H9 (cell line): ENCODE results near the gene CLEC18B. TPM values are rescaled to one million over a fixed set of nuclear protein-coding genes. Genes with fewer than 3 reads are reported as not detected.
"Not testable (repeated sequence)": the region's sequence is repeated elsewhere in the genome, so short reads cannot be mapped to it uniquely, and the experiment has no call there.

Source experiments
- DNase-seq: peaks from one replicate; pipeline ENCODE4 v3.0.0-alpha.2; 2017
- H2AFZ ChIP-seq: one replicate; pipeline ENCODE4 v1.6.1; 2013; ENCODE audit warnings: mild to moderate bottlenecking, low read length, control low read depth, moderate library complexity
- H2AK5ac ChIP-seq: 2 replicates; pipeline ENCODE4 v1.6.1; 2013; ENCODE audit warnings: low read length, control low read depth, mixed read lengths; ENCODE audit not compliant: insufficient read length
- H2BK120ac ChIP-seq: one replicate; pipeline ENCODE4 v1.6.1; 2013; ENCODE audit warnings: low read depth, mild to moderate bottlenecking, low read length, control low read depth, inconsistent platforms; ENCODE audit not compliant: poor library complexity, severe bottlenecking
- H2BK12ac ChIP-seq: 2 replicates; pipeline ENCODE4 v1.6.1; 2013; ENCODE audit warnings: low read length, control low read depth, mixed read lengths, low read depth; ENCODE audit not compliant: insufficient read length
- H2BK15ac ChIP-seq: 2 replicates; pipeline ENCODE4 v1.6.1; 2013; ENCODE audit warnings: low read depth, low read length, control low read depth
- H2BK20ac ChIP-seq: one replicate; pipeline ENCODE4 v1.6.1; 2013; ENCODE audit warnings: low read depth, mild to moderate bottlenecking, low read length, control low read depth, inconsistent platforms; ENCODE audit not compliant: poor library complexity, severe bottlenecking
- H2BK5ac ChIP-seq: 2 replicates; pipeline ENCODE4 v1.6.1; 2013; ENCODE audit warnings: low read length, control low read depth, mixed read lengths; ENCODE audit not compliant: insufficient read length
- H3K14ac ChIP-seq: 2 replicates; pipeline ENCODE4 v1.6.1; 2013; ENCODE audit warnings: low read length, control low read depth; ENCODE audit not compliant: insufficient read depth
- H3K18ac ChIP-seq: 2 replicates; pipeline ENCODE4 v1.6.1; 2013; ENCODE audit warnings: low read depth, mild to moderate bottlenecking, mixed read lengths, low read length, control low read depth; ENCODE audit not compliant: insufficient read length
- H3K23ac ChIP-seq: 2 replicates; pipeline ENCODE4 v1.6.1; 2013; ENCODE audit warnings: low read length, control low read depth, mixed read lengths, low read depth; ENCODE audit not compliant: insufficient read length
- H3K23me2 ChIP-seq: 2 replicates; pipeline ENCODE4 v1.6.1; 2013; ENCODE audit warnings: low read depth, mild to moderate bottlenecking, mixed read lengths, low read length, control low read depth; ENCODE audit not compliant: insufficient read length, poor library complexity, severe bottlenecking
- H3K27ac ChIP-seq: 2 replicates; pipeline ENCODE4 v1.5.1; 2013; ENCODE audit warnings: low read length, control low read depth, mixed read lengths, low read depth; ENCODE audit not compliant: insufficient read length
- H3K27me3 ChIP-seq: 2 replicates; pipeline ENCODE4 v1.6.1; 2013; ENCODE audit warnings: low read length, control low read depth, inconsistent platforms; ENCODE audit not compliant: insufficient read depth
- H3K4ac ChIP-seq: 2 replicates; pipeline ENCODE4 v1.6.1; 2013; ENCODE audit warnings: low read depth, mild to moderate bottlenecking, control low read depth, inconsistent platforms, low read length, moderate library complexity
- H3K4me1 ChIP-seq: 2 replicates; pipeline ENCODE4 v1.6.1; 2013; ENCODE audit warnings: low read length, control low read depth, inconsistent platforms; ENCODE audit not compliant: insufficient read depth
- H3K4me2 ChIP-seq: 2 replicates; pipeline ENCODE4 v1.6.1; 2013; ENCODE audit warnings: low read length, control low read depth, mixed read lengths; ENCODE audit not compliant: insufficient read length, insufficient read depth
- H3K56ac ChIP-seq: 2 replicates; pipeline ENCODE4 v1.6.1; 2013; ENCODE audit warnings: low read depth, mild to moderate bottlenecking, mixed read lengths, low read length, control low read depth; ENCODE audit not compliant: insufficient read length
- H3K79me1 ChIP-seq: 2 replicates; pipeline ENCODE4 v1.6.1; 2013; ENCODE audit warnings: low read depth, mild to moderate bottlenecking, moderate library complexity, low read length, control low read depth, inconsistent platforms; ENCODE audit not compliant: insufficient read depth, poor library complexity, severe bottlenecking
- H3K79me2 ChIP-seq: 2 replicates; pipeline ENCODE4 v1.6.1; 2013; ENCODE audit warnings: low read length, control low read depth, inconsistent platforms; ENCODE audit not compliant: insufficient read depth
- H3K9ac ChIP-seq: 2 replicates; pipeline ENCODE4 v1.6.1; 2013; ENCODE audit warnings: low read length, control low read depth, mixed read lengths; ENCODE audit not compliant: insufficient read length; ENCODE audit errors: extremely low read depth
- H3K9me3 ChIP-seq: one replicate; pipeline ENCODE4 v1.6.1; 2013; ENCODE audit warnings: low read depth, low read length, inconsistent platforms; ENCODE audit not compliant: control insufficient read depth
- H3T11ph ChIP-seq: one replicate; pipeline ENCODE4 v1.6.1; 2013; ENCODE audit warnings: mild to moderate bottlenecking, low read length, control low read depth, inconsistent platforms
- H4K20me1 ChIP-seq: one replicate; pipeline ENCODE4 v1.6.1; 2013; ENCODE audit not compliant: control insufficient read depth, insufficient read length, insufficient read depth
- H4K5ac ChIP-seq: 2 replicates; pipeline ENCODE4 v1.6.1; 2013; ENCODE audit warnings: low read depth, mild to moderate bottlenecking, mixed read lengths, low read length, control low read depth; ENCODE audit not compliant: insufficient read length
- H4K8ac ChIP-seq: replicated peaks from 2 replicates; pipeline ENCODE4 v1.6.1; 2013; ENCODE audit warnings: low read length, control low read depth, mixed read lengths, low read depth; ENCODE audit not compliant: insufficient read length
- H4K91ac ChIP-seq: 2 replicates; pipeline ENCODE4 v1.6.1; 2013; ENCODE audit warnings: low read depth, mild to moderate bottlenecking, moderate library complexity, mixed read lengths, low read length, control low read depth; ENCODE audit not compliant: insufficient read length
- H3K27ac Mint-ChIP-seq, 3 experiments: 2 replicates in 2 of 3; 3 replicates in 1 of 3; pipeline ENCODE4 v1.8.0; 2020 to 2021; ENCODE audit warnings: mixed read lengths in 3 of 3, mild to moderate bottlenecking in 1 of 3, moderate library complexity in 1 of 3
- H3K27me3 Mint-ChIP-seq: 2 replicates; pipeline ENCODE4 v1.8.0; 2021; ENCODE audit warnings: low read depth, mild to moderate bottlenecking, moderate library complexity, mixed read lengths
- H3K36me3 Mint-ChIP-seq, 3 experiments: 2 replicates in 2 of 3; 3 replicates in 1 of 3; pipeline ENCODE4 v1.8.0; 2020 to 2021; ENCODE audit warnings: low read depth in 3 of 3, mixed read lengths in 3 of 3; ENCODE audit not compliant: insufficient read depth in 1 of 3
- H3K4me1 Mint-ChIP-seq, 2 experiments: 2 replicates each; pipeline ENCODE4 v1.8.0; 2020; ENCODE audit warnings: mixed read lengths in 2 of 2
- H3K4me3 Mint-ChIP-seq, 2 experiments: 2 replicates in 1 of 2; 3 replicates in 1 of 2; pipeline ENCODE4 v1.8.0; 2020 to 2021; ENCODE audit warnings: mild to moderate bottlenecking in 2 of 2, mixed read lengths in 2 of 2, moderate library complexity in 1 of 2
- H3K9me3 Mint-ChIP-seq, 2 experiments: 2 replicates in 1 of 2; 3 replicates in 1 of 2; pipeline ENCODE4 v1.8.0; 2020; ENCODE audit warnings: mild to moderate bottlenecking in 2 of 2, mixed read lengths in 2 of 2, moderate library complexity in 1 of 2
- WGBS: extraction: QIAGEN DNeasy Blood & Tissue Kit; methylation state at CpG from one replicate; pipeline ENCODE4 v1.1.7; 2013; ENCODE audit warnings: missing lambda C conversion rate, low lambda C conversion rate, mixed read lengths; ENCODE audit not compliant: insufficient read length; ENCODE audit errors: extremely low coverage; 5-methylcytosine and 5-hydroxymethylcytosine counted together
- long read RNA-seq: library from polyadenylated mRNA; unstranded; transcript quantifications from one replicate; pipeline ENCODE4 v2.0.0, GENCODE V29; 2020
- total RNA-seq: library from RNA; stranded (reverse); gene quantifications from 2 replicates; pipeline ENCODE4 v1.2.1, GENCODE V29; 2021

The CLEC18B gene
- 0.31 and 0.37 TPM in 2 replicates for total RNA-seq
- long read RNA-seq, result 0 reads

DNA sequence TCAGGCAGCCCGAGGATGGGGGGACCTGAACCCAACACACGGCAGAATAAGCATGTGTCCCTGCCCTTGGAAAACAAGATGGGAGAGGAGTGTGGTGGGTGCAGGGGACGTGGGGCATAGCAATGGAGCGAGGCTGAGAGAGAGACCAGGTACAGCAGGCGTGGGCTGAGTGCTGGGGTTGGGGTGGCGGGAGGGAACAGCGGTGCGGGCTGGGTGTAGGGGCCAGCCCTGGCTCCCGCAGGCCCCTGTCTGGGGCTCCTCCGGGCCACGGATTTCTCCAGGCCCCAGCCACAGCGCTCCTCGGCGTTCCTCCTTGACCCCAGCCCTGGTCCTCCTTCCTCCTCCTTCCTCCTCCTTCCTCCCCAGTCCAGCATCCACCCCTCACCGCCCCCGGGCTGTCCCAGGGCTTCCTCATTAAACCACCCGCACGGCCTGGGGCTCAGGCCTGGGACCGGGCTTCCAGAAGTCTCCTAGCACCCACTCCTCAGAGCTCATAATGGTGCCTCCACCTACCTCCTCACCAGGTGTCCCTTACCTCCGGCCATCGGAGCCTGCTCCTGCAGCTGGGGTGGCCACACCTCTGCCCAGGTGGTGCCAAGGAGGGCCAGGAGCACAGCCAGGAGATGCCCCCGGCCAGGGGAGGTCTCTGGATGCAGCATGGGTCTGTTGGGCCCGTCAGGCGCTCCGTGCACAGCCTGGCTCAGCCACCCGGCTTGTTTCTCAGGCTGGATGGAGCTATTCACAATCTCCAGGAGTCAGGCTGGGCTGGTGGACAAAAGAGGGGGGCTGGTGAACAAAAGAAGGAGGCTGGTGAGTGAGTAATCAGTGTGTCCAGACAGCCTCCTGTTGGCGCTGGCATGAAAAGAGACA, at the start of gene CLEC18B:
CLEC18B (minus strand) TSS at position 867 of the 870 bp plus-strand sequence; CDS start at position 659, 208 bp downstream.
- not testable (repeated sequence) for H2AK5ac ChIP-seq, H3K4me1 ChIP-seq, H4K5ac ChIP-seq, H3K23ac ChIP-seq, H3K9me3 Mint-ChIP-seq, DNase-seq, H2BK12ac ChIP-seq, H2AFZ ChIP-seq, H4K20me1 ChIP-seq, H4K91ac ChIP-seq, H3K9ac ChIP-seq, H3K18ac ChIP-seq, H3K36me3 Mint-ChIP-seq, H3K9me3 ChIP-seq, H3K27me3 Mint-ChIP-seq, H3K4me2 ChIP-seq, H3K14ac ChIP-seq, H2BK5ac ChIP-seq, H3K56ac ChIP-seq, H3K4me1 Mint-ChIP-seq, H2BK20ac ChIP-seq, H4K8ac ChIP-seq, H2BK120ac ChIP-seq, H3K79me2 ChIP-seq, H3K27ac Mint-ChIP-seq, H2BK15ac ChIP-seq, H3K27me3 ChIP-seq, H3K27ac ChIP-seq, H3T11ph ChIP-seq, H3K4ac ChIP-seq, H3K79me1 ChIP-seq, H3K23me2 ChIP-seq, H3K4me3 Mint-ChIP-seq
- WGBS, result no CpG with 5 or more reads among the region's 27 CpGs
